Fibroblast of lung (primary cell): ENCODE data around the gene TMEM131L.

Experiments used
- EZH2 ChIP-seq: IDR thresholded peaks from 2 replicates; pipeline ENCODE4 v1.5.1; 2012; ENCODE audit warnings: low read length, control low read depth, mild to moderate bottlenecking; ENCODE audit errors: missing control alignments
- TF ChIP-seq, protein P1 (sequence below), 2 donors: IDR thresholded peaks in 1 of 2; conservative IDR thresholded peaks in 1 of 2; 1 replicate in 1 of 2; 2 replicates in 1 of 2; pipeline ENCODE4 v1.5.1; 2011 to 2012; ENCODE audit warnings: low read length in 2 of 2, control low read depth in 1 of 2, inconsistent platforms in 1 of 2, low read depth in 1 of 2, mild to moderate bottlenecking in 1 of 2

DNA sequence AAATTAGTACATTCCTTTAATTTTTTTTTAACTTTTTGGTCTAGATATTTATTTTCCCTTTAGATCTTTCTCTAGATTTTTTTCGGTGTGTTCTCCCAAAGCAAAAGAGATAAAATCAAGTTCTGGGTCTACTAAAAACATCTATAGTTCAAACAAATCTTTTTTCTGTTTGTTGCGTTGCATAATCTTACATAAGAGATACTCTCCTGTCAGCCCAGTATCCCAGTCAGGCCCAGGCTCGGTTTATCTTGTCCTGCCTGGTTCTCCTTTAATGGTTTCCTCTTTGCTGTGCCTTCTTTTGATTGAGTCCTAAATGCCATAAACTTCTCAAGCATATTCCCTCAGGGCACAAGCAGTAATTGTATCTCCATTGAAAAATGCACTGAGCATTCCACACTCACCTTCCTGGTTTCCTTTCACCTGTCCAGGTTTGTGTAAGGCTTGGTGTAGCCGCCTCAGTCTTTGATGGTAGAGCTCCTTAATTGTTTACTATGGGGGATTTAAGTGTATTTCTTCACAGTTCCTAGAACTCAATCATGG is 104.9 kb downstream of the TMEM131L start:
- no peak for TF ChIP-seq EZH2
- TF ChIP-seq, protein P1, sequence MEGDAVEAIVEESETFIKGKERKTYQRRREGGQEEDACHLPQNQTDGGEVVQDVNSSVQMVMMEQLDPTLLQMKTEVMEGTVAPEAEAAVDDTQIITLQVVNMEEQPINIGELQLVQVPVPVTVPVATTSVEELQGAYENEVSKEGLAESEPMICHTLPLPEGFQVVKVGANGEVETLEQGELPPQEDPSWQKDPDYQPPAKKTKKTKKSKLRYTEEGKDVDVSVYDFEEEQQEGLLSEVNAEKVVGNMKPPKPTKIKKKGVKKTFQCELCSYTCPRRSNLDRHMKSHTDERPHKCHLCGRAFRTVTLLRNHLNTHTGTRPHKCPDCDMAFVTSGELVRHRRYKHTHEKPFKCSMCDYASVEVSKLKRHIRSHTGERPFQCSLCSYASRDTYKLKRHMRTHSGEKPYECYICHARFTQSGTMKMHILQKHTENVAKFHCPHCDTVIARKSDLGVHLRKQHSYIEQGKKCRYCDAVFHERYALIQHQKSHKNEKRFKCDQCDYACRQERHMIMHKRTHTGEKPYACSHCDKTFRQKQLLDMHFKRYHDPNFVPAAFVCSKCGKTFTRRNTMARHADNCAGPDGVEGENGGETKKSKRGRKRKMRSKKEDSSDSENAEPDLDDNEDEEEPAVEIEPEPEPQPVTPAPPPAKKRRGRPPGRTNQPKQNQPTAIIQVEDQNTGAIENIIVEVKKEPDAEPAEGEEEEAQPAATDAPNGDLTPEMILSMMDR (conservative IDR thresholded peaks at IDR 0.05 in 1 of 2, IDR thresholded peaks at IDR 0.05 in 1 of 2; ENCODE audit: low read depth in 1 of 2, low read length in 2 of 2) = no peak
